Neural crest cell (in vitro differentiated cells): ENCODE data around the gene PEF1. TPM values are rescaled to one million over a fixed set of nuclear protein-coding genes. Genes with fewer than 3 reads are reported as not detected.
A peak's percentile ranks its signal among the peaks of the same experiment; 100 is the strongest.

Source experiments
- DNase-seq: peaks from one replicate; pipeline ENCODE4 v3.0.0; 2021; ENCODE audit warnings: low read depth, mixed read lengths, low spot score
- H3K27ac Mint-ChIP-seq: one replicate; pipeline ENCODE4 v1.8.0; 2021; ENCODE audit warnings: mild to moderate bottlenecking, mixed read lengths; ENCODE audit not compliant: unreplicated experiment
- H3K27me3 Mint-ChIP-seq: 2 replicates; pipeline ENCODE4 v1.8.0; 2021; ENCODE audit warnings: low read depth, mild to moderate bottlenecking, mixed read lengths
- H3K36me3 Mint-ChIP-seq: 2 replicates; pipeline ENCODE4 v1.8.0; 2021; ENCODE audit warnings: low read depth, mild to moderate bottlenecking, mixed read lengths
- H3K4me1 Mint-ChIP-seq: 2 replicates; pipeline ENCODE4 v1.8.0; 2021; ENCODE audit warnings: mixed read lengths
- H3K4me3 Mint-ChIP-seq: one replicate; pipeline ENCODE4 v1.8.0; 2021; ENCODE audit warnings: mild to moderate bottlenecking, mixed read lengths
- H3K9me3 Mint-ChIP-seq: 2 replicates; pipeline ENCODE4 v1.8.0; 2021; ENCODE audit warnings: mixed read lengths
- total RNA-seq: library from RNA; stranded (reverse); gene quantifications from 2 replicates; pipeline ENCODE4 v1.2.1, GENCODE V29; 2021
- TF ChIP-seq, protein P1 (sequence below): fragments of 200-600 bp; sonication (generic); conservative IDR thresholded peaks from 2 replicates; pipeline ENCODE4 v1.5.0; 2021; ENCODE audit warnings: antibody characterized with exemption, mild to moderate bottlenecking

The PEF1 gene
- total RNA-seq, 1 donor from 2014 or later: 52.4 TPM

DNA sequence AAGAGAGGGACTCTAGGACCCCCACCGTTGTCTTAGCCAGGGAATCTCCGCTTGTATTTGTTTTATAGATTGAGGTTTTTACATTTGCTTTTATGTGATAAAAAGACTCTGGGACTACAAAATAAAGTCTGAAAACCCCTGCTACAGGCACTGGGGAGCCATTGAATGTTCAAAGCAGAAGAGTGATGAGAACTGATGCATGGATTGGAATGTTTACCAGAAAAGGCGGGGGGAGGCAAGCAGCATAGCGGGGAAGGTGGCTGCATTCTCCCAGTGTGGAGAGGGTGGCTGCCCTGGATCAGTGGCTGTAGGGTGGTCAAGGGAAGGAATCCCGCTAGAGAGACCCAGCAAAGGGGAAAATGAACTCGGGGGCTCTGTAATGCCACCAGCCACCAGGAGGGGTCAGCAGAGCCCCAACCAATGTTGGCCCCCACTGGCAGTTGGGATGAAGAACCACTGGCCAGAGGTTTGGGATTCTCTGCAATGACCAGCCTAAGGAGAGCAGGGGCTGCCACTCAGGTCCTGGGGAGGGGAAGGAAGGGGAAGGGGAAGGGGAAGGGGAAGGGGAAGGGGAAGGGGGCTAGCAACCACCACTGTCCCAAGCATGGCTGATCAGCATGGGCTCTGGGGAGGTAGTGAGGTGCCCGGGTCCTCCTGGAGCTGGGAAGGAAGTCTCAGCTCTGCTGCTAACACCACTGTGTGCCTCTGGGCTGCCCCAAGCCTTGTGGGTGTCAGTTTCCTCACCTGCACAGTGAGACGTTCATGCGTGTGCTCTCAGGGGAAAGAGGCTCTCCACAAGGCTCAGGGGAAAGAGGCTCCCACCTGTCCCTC is 19.2 kb upstream of the PEF1 start:
- no peak overlapping the region for H3K27ac Mint-ChIP-seq

DNA sequence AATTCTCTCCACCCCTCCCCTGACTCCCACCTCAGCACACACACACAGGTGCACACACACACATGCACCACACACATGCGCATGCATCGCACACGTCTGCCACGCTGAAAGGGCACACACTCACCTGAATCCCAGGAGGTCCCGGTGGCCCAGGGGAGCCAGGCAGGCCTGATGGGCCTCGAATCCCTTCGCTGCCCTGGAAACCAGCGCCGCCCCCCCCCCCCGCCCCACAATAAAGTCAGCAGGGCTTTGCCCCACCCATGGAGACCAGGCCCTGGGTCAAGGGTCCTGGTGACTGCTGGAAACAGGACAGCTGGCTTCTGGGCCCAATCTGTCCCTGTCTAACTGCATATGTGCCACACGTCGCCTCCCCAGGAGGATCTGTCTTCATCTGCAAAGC is 17.8 kb upstream of the PEF1 start:
- H3K27ac Mint-ChIP-seq: no peak overlapping the region

More for the DNA sequence above, 19.2 kb upstream of the PEF1 start:
- peaks cover 3% of the 10 kb centered on the region for H3K27me3 Mint-ChIP-seq
- H3K4me1 Mint-ChIP-seq: no peaks in the 10 kb centered on the region
- no peaks in the 10 kb centered on the region for H3K9me3 Mint-ChIP-seq
- H3K4me3 Mint-ChIP-seq: no peak overlapping the region
- no peaks in the 10 kb centered on the region for H3K36me3 Mint-ChIP-seq
- peak; percentile 85 for DNase-seq
- TF ChIP-seq, protein P1, sequence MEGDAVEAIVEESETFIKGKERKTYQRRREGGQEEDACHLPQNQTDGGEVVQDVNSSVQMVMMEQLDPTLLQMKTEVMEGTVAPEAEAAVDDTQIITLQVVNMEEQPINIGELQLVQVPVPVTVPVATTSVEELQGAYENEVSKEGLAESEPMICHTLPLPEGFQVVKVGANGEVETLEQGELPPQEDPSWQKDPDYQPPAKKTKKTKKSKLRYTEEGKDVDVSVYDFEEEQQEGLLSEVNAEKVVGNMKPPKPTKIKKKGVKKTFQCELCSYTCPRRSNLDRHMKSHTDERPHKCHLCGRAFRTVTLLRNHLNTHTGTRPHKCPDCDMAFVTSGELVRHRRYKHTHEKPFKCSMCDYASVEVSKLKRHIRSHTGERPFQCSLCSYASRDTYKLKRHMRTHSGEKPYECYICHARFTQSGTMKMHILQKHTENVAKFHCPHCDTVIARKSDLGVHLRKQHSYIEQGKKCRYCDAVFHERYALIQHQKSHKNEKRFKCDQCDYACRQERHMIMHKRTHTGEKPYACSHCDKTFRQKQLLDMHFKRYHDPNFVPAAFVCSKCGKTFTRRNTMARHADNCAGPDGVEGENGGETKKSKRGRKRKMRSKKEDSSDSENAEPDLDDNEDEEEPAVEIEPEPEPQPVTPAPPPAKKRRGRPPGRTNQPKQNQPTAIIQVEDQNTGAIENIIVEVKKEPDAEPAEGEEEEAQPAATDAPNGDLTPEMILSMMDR: peak; percentile 88

DNA sequence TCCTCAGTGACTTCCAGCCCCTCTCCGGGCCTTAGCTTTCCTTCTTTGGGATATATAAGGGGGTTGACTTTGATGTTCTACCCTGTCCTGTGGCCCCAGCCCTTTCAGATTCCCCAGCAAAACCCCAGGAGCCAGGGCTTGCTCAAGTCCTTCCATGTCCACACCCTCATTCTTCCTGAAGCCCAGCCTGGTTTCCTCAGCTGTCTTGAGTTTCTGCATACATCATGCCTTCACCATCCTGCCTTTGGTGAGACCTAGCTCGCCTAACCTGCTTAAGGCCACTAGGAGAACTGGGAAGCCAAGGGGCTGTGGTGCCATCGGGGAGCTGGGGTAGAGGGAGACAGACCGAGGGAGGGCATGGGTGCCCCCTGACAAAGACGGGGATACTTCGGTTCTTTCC is 17.2 kb upstream of the PEF1 start:
- DNase-seq: no peak
- Mint-ChIP-seq H3K27me3 (peaks cover 3% of the 10 kb centered on the region), H3K36me3 (no peaks in the 10 kb centered on the region), H3K4me3 (no peak overlapping the region), H3K9me3 (no peaks in the 10 kb centered on the region), H3K27ac (no peak overlapping the region), H3K4me1 (no peaks in the 10 kb centered on the region)
- TF ChIP-seq, protein P1: no peak

More for the DNA sequence above, 17.8 kb upstream of the PEF1 start:
- DNase-seq: no peak
- Mint-ChIP-seq H3K27me3 (peaks cover 3% of the 10 kb centered on the region), H3K4me1 (no peaks in the 10 kb centered on the region), H3K4me3 (no peak overlapping the region), H3K9me3 (no peaks in the 10 kb centered on the region), H3K36me3 (no peaks in the 10 kb centered on the region)
- TF ChIP-seq, protein P1: no peak

DNA sequence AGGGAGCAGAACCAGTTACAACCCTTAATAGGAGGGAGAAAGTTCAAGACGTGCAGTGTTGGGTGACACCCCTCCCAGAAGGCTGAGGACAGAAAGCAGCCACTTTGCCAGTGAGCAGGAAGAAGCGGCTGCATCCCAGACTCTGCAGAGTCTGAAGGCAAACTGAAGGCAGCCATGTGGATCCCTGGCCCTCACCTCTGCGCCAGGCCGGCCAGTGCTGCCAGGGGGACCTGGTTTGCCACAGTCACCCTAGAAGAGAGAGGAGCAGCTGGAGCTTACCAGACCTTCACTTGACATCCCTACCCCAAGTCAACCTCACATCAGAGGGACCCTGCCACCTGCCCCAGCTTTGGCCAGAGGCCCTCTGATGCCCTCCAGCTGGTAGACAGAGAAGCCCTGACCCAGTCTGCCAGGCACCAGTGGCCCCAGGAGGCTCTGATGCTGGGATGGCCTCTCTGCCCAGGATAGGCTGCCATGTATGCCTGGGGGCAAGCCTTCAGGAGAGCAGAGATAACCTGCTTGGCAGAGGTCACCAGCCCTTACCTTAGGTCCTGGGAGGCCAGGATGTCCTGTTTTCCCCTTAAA is 16.3 kb upstream of the PEF1 start:
- DNase-seq: no peak
- H3K36me3 Mint-ChIP-seq: no peaks in the 10 kb centered on the region
- no peaks in the 10 kb centered on the region for H3K4me1 Mint-ChIP-seq
- TF ChIP-seq, protein P1: no peak
- no peak overlapping the region for H3K27ac Mint-ChIP-seq
- H3K27me3 Mint-ChIP-seq: peaks cover 3% of the 10 kb centered on the region
- no peaks in the 10 kb centered on the region for H3K9me3 Mint-ChIP-seq
- H3K4me3 Mint-ChIP-seq: no peak overlapping the region

DNA sequence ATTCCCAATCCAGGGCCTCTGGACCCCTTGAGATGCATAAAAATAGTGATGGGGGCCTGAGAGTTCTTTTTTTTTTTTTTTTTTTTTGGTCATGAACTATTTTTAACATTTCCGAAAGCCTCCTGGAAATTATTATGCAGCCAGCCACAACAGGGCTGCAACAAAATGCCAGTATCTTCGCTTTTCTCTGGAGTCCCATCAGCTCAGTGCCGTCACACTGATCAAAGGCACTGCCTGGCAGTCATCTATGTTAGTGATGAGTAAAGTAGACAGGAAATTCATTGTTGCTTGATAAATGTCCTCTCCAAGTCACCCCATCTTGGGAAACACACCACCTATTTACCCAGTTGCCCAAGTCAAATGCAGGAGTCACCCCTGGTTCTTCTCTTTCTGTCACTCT is 15.2 kb upstream of the PEF1 start:
- H3K4me1 Mint-ChIP-seq: no peaks in the 10 kb centered on the region
- H3K36me3 Mint-ChIP-seq: no peaks in the 10 kb centered on the region
- no peak overlapping the region for H3K27ac Mint-ChIP-seq
- no peak for DNase-seq
- TF ChIP-seq, protein P1: no peak
- H3K9me3 Mint-ChIP-seq: no peaks in the 10 kb centered on the region
- peaks cover 5% of the 10 kb centered on the region for H3K27me3 Mint-ChIP-seq
- no peak overlapping the region for H3K4me3 Mint-ChIP-seq
